Measurements from ENCODE around the gene PAX5. TPM values are rescaled to one million over a fixed set of nuclear protein-coding genes. Genes with fewer than 3 reads are reported as not detected.

Gene PAX5
- total RNA-seq, 3 donors from 2014 or later: 0.59 TPM; not detected in 2

DNA sequence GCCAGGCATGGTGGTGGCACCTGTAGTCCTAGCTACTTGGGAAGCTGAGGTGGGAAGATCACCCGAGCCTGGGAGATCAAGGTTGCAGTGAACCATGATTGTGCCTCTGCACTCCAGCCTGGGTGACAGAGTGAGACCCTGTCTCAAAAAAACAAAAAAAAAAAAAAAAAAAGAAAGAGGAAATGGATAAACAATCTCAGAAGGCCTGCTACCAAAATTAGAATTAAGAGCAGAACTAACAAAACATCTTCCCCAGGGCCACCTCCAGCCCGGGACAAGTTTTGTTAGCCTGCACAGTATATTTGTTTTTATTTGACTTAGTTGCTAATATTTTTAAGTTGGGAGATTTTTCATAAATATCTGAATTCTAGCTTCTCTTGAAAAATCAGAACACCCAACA is 23.1 kb downstream of the PAX5 start:
- no peak overlapping the region for H3K4me3 ChIP-seq
- H3K27ac ChIP-seq: no peak overlapping the region
- no peaks in the 10 kb centered on the region for H3K4me1 ChIP-seq
- DNase-seq (ENCODE audit: low spot score in 2 of 2): no peak
- no peaks in the 10 kb centered on the region for H3K36me3 ChIP-seq
- peaks cover 0 to 56% of the 10 kb centered on the region in 2 donors for H3K27me3 ChIP-seq
- no peaks in the 10 kb centered on the region for H3K9me3 ChIP-seq
- intact Hi-C loops (cut with DNase I; ENCODE audit: low total_unique reads): no loop called here
- no peak for TF ChIP-seq POLR2A (IDR thresholded peaks at IDR 0.05)
- TF ChIP-seq, protein P1, sequence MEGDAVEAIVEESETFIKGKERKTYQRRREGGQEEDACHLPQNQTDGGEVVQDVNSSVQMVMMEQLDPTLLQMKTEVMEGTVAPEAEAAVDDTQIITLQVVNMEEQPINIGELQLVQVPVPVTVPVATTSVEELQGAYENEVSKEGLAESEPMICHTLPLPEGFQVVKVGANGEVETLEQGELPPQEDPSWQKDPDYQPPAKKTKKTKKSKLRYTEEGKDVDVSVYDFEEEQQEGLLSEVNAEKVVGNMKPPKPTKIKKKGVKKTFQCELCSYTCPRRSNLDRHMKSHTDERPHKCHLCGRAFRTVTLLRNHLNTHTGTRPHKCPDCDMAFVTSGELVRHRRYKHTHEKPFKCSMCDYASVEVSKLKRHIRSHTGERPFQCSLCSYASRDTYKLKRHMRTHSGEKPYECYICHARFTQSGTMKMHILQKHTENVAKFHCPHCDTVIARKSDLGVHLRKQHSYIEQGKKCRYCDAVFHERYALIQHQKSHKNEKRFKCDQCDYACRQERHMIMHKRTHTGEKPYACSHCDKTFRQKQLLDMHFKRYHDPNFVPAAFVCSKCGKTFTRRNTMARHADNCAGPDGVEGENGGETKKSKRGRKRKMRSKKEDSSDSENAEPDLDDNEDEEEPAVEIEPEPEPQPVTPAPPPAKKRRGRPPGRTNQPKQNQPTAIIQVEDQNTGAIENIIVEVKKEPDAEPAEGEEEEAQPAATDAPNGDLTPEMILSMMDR (IDR thresholded peaks at IDR 0.05): no peak

DNA sequence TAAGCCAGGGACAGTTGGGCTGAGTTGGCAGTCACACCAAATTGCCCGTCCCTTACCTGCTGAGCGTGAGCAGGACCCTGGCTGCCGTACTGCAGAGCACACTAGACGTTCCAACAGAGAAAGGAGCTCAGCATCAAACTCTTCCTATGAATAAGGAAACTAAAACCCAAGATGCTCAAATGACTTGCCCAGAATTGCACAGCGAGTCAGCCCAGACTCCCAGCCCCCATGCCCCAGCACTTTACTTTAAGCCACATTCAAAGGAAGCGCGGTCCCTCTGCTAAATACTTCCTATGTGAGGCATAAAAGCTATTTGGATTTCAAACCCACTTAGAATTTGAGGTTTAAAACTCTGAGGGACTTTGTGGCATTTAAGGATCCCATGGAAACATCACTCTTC is 23.9 kb downstream of the PAX5 start:
- Histone ChIP-seq H3K27me3 (peaks cover 0 to 58% of the 10 kb centered on the region in 2 donors), H3K27ac (no peak overlapping the region), H3K36me3 (no peaks in the 10 kb centered on the region), H3K4me3 (no peak overlapping the region), H3K4me1 (no peaks in the 10 kb centered on the region), H3K9me3 (no peaks in the 10 kb centered on the region)
- no peak for TF ChIP-seq POLR2A (IDR thresholded peaks at IDR 0.05)
- DNase-seq (ENCODE audit: low spot score in 2 of 2): no peak
- intact Hi-C loops (cut with DNase I; ENCODE audit: low total_unique reads): no loop called here

DNA sequence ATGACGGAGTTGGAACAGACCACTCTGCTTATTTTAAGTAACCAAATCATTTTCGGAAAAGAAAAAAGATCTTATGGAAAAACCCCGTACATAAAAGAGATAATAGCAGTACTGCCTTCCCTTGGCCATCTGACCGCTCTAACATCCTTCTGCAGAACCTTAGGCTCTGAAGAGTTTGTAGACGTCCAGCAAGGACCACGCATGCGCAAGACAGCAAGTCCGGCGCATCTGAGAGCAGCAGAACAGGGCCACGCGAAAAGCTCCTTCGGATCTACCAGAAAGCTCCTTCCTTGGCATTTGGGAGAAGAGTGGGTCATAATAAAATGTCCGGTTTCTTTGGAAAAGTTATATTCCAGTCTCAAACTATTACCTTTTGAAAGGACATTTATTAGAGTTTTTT is 26.8 kb downstream of the PAX5 start:
- Histone ChIP-seq H3K4me1 (no peaks in the 10 kb centered on the region), H3K4me3 (no peak overlapping the region), H3K27me3 (peaks cover 0 to 67% of the 10 kb centered on the region in 2 donors), H3K9me3 (no peaks in the 10 kb centered on the region), H3K27ac (no peak overlapping the region), H3K36me3 (no peaks in the 10 kb centered on the region)
- intact Hi-C loops (cut with DNase I; ENCODE audit: low total_unique reads): no loop called here
- TF ChIP-seq, protein P1 (IDR thresholded peaks at IDR 0.05): no peak
- TF ChIP-seq POLR2A (IDR thresholded peaks at IDR 0.05): no peak
- TF ChIP-seq POLR2AphosphoS5 (IDR thresholded peaks at IDR 0.05): no peak
- no peak for DNase-seq (ENCODE audit: low spot score in 2 of 2)

DNA sequence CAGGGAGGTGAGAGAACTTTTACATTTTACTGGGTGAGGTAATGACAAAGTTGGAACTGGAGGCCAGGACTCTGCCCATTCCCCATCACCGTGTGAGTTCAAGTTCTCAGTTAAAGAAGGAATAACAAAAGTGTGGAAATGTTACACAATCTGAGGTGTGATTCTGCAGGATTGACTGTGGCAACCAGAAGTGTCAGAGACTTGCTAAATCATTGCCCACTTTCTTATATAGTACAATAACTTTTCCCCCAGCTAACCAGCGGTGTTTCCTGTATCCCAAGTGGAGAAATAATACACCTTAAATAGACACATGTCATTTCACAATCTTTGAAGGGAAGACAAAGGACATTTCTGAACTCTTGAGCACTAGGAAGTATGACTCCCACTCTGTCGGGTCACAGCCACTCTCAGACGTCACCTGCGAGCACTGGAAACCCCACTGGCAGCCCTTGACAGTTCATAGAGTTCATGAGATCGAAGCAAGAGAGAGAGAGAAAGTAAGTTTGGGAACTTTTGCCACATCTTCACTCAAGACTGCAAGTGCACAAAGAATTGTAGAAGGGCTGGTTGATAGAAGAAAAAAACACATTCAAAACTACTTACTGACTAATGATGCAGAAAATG is 28.4 kb downstream of the PAX5 start:
- DNase-seq (ENCODE audit: low spot score in 2 of 2): no peak
- Histone ChIP-seq H3K4me1 (no peaks in the 10 kb centered on the region), H3K36me3 (no peaks in the 10 kb centered on the region), H3K4me3 (no peak overlapping the region), H3K9me3 (no peaks in the 10 kb centered on the region), H3K27ac (no peak overlapping the region), H3K27me3 (peaks cover 0 to 64% of the 10 kb centered on the region in 2 donors)
- TF ChIP-seq POLR2AphosphoS5 (IDR thresholded peaks at IDR 0.05): no peak
- TF ChIP-seq, protein P1 (IDR thresholded peaks at IDR 0.05): no peak
- TF ChIP-seq POLR2A (IDR thresholded peaks at IDR 0.05): no peak
- intact Hi-C loops (cut with DNase I; ENCODE audit: low total_unique reads): no loop called here

DNA sequence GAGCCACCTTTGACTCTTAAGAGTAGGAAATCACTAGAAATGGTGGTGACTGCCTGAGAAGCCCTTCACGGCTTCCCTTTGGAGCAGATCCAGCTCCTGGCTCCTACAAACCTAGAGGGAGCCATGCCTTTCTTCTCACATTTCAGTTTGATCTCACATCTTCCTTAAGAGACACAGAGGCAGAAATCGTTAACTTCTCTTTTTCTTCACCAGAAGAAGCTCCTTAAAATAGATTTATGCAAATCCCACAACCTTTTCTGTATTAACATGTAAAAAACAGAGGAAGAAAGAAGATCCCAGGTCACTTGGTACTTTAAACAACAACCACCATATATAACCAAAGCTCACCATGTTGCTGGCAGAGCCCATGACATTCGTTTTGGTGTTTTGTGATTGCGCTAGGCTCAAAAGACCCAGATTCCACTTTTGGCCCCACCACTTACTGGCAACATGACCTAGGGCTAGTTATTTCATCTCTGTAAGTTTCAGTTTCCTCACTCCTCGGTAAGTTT is 29.6 kb downstream of the PAX5 start:
- TF ChIP-seq POLR2A (IDR thresholded peaks at IDR 0.05) (no peak), POLR2AphosphoS5 (IDR thresholded peaks at IDR 0.05) (no peak)
- TF ChIP-seq, protein P1 (IDR thresholded peaks at IDR 0.05): no peak
- no peaks in the 10 kb centered on the region for H3K4me1 ChIP-seq
- no peak overlapping the region for H3K4me3 ChIP-seq
- peaks cover 0 to 72% of the 10 kb centered on the region in 2 donors for H3K27me3 ChIP-seq
- DNase-seq (ENCODE audit: low spot score in 2 of 2): no peak
- H3K27ac ChIP-seq: no peak overlapping the region
- H3K9me3 ChIP-seq: no peaks in the 10 kb centered on the region
- H3K36me3 ChIP-seq: no peaks in the 10 kb centered on the region
- intact Hi-C loops (cut with DNase I; ENCODE audit: low total_unique reads): no loop called here

Data from breast epithelium (tissue), 4 donors.